HUDEP-2 (cell line): ENCODE measurements around the gene PPP3CA.
"Not testable (repeated sequence)": the region's sequence is repeated elsewhere in the genome, so short reads cannot be mapped to it uniquely, and the experiment has no call there.

Source experiments
- DNase-seq, 76 experiments: peaks; one replicate each; lab custom pipeline; 2025; ENCODE audit not compliant: unreplicated experiment in 76 of 76; lab: John Stamatoyannopoulos, UW

The PPP3CA gene

DNA sequence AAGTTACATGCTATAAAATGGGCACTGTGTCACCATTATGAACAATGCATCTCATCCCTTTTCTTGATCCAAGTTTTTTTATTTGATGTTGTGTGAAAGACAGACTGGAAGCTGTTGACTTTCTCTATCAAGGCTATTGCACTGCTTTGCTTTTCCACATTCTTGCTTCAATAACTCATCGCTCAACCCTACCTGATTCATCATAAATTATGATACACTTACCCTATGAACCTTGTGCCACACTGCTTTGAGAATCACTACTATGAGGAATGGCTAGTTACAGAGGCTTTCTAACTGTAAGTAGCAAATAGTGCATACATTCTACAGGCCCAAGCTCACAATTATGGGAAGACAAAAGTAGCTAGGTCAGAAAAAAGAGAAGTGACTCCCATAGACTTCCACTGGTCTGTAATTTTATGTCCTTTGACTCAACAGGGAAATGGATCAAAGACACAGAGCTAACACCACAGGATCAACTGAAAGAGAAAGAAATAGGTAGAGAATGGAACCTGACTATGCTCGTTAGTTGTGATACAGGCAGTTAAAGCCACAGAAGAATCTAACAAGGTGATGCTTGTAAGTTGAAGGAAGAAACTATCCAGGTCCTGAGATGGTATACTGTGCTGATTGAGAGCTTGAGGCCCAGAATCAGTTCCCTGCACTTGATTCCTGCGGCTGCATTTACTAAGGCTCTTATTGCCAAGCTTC, 163.5 kb downstream of the PPP3CA start:
- DNase-seq = no peak

- no peak for DNase-seq
Observed at GRCh38 chr4:101183221-101183620, 164.1 kb downstream of the PPP3CA start.

GRCh38 chr4:101182688-101183087, 164.6 kb downstream of the PPP3CA start:
- not testable (repeated sequence) for DNase-seq

DNA sequence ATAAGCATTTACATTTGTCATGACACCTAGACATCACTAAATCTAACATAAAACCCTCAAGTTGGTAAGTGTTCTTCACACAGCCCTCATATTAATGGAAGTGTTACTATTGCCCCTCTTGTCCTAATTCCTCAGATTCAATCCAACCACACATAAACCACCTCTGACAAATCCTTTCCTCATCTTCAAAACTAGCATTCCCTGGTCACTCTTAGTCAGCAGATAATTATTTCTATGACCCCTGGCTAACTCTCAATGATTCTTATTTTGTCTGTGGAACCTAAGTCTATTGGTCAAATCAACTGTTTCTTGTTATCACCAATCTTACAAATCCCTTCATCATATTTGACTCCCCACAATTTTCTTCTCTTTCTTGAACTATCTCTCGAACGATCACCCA, 168.6 kb downstream of the PPP3CA start:
- no peak for DNase-seq

- no peak for DNase-seq
Observed at GRCh38 chr4:101177154-101177553, 170.2 kb downstream of the PPP3CA start.

- no peak for DNase-seq
Observed at GRCh38 chr4:101175896-101176676, 171.2 kb downstream of the PPP3CA start.

DNA sequence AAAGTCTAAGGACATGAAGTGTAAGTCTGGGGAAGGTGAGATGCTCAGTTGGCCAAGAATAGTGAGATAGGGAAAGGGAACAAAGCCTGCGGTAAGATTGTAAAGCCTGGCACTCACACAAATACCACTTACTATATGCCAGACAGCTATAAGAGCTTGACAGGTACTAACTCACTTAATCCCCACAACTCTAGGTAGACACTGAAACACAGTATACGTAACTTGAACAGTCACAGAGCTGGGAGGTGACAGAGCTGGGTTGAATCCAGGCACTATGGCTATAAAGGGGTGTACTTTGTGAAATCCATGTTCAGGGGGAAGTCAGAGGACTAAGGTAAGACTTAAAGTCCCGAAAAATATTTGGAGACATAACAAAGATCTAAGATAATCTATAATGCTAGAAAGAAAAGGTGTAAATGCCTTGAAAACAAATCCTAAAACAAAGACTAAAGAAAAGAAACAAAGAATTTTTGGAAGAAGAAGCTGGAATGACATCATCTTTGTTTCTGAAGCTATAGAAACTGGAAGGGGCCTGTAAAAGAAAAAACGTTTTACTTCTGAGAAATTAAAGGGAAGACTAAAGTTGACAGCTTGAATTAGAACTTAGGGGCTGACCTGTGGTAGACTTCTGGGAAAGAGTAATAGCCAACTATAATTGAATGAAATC, 172.5 kb downstream of the PPP3CA start:
- DNase-seq = no peak

DNA sequence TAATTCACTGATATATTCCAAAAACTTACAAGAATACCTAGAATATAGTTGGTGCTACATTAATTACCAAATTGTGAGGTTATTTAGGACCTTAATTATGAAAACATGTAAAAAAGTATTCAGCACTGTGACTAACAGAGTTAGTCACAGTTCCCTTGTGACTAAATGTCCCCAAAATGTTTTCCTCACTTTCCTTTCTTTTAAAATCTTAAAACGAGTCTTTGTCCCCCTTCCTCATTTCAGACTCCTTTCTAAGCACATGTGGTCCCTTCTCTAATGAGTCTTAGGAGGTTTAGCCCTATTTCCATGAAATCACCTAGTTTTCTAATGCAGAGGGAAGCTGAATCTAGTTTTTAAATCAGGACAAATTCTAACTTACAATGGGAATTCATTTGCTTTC, 175.0 kb downstream of the PPP3CA start:
- no peak for DNase-seq

DNA sequence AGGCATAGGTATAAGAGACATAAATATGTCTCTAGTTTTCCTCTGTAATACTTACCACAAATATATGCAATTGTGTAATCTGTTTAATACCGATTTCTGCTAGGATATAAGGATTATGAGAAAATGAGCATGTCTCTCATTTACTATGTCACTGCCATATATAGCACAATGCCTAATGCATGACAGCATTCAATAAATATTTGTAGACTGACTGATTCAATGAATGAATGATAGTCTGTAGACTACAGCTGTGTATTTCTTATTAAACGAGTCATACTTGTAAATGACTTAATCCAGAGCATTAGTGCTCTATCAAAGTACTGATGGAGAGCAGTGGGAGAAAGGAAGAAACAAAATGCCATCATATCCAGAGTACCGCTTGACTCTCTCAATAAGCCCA, 175.6 kb downstream of the PPP3CA start:
- DNase-seq = no peak

DNA sequence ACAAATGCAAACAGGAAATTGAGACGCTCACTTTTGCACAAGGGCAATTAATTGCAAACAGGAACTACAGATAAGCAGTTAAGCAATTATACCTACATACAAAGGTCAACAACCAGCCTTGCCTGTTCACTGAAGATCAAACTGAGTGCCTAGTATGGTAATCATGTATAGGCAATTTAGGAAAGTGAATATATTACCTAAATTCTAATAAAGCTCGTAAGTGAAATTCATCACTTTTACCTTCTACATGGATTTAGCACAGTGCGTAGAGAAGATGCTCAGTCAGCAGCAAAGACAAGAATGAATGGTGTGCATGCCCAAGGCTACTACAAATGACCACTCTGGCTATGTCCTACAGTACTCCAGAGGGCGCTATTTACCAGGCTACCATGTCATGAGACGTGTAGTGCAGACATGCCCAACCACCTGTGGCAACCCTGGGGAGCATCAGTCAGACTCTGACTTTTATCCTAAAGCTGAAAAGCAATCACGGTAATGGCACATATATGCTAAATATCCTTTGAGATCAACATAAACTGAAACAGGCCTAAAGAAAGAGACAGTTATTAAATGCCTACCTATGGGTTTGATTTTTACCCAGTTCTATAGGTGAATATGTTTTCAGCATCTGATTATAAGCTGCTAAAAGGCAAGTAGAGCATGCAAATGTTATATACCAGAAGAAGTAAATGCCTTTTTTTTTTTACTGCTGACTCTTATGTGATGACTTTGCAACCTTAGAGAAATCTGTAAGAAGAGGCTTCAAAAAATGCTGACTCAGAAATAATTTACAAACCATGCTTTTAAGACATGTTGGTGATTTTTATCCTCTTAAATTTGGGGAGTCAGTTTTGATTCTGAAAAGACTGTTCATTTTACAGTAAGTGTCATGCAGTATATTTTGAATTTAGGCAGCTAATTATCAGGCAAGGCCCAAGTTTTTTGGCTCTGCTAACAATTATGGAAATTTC, 178.0 kb downstream of the PPP3CA start:
- DNase-seq = peak in 68 of 76 experiments; percentile 1 to 77 (median 44)

DNA sequence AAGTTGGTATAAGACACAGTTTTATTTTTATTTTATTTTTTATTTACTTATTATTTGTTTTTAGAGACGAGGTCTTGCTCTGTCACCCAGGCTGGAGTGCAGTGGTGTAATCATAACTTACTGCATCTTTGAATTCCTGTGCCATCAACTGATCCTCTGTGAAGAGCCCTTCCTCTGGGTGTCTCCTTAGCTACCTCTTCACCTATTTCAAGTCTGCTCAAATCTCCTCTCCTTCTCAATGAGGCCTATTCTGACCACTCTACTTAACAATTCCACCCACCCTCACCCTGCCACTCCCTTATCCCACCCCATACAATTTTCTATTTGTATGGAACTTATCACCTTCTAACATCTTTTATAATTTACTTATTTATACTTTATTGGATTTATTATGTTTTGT, 183.4 kb downstream of the PPP3CA start:
- no peak for DNase-seq

DNA sequence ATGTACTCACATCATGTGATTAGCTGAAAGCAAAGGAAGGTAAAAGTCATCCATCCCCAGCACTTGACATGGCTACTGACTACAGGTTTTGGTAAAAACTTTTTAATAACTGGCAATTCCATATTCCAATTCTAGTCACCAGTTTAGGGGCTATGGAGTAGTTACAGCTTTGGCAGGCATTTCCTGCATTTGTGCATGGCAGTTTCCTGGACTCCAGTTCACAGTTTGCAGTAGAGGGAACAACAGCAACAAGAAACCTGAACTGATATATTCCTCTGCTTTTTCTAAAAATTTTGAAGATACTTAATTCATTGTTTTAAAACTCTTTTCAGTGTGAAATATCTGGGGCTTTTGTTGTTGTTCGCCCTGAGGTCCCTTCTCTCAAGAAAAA, 184.3 kb downstream of the PPP3CA start:
- no peak for DNase-seq

DNA sequence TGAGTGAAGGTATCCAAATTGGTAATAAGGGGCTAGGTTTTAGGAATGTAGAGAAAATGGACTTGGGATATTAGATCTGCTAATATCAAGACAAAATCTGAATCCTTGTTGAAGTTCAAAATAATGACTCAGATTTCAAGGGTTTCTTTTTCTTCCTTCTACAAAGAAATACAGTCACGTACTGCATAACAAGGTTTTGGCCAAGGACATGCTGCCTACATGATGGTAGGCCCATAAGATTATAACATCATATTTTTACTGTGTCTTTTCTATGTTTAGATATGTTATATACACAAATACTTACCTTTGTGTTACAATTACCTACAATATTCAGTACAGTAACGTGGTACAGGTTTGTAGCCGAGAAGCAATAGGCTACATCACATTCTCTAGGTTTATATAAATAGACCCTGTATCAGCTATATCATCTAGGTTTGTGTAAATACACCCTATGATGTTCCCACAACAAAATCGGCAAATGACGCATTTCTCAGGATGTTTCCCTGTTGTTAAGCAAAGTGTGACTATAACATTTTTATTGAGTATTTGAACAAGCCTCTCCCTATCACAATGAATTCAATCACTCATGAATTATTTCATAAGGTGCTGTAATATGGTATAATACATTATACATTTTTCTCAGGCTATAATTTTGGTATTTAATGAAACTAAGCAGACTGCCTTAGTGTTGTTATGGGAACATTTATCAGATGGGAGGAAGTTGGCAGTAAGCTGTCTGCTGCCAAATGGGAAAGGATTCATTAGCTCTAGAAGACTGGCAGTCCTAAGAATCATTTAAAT, 186.3 kb downstream of the PPP3CA start:
- no peak for DNase-seq

DNA sequence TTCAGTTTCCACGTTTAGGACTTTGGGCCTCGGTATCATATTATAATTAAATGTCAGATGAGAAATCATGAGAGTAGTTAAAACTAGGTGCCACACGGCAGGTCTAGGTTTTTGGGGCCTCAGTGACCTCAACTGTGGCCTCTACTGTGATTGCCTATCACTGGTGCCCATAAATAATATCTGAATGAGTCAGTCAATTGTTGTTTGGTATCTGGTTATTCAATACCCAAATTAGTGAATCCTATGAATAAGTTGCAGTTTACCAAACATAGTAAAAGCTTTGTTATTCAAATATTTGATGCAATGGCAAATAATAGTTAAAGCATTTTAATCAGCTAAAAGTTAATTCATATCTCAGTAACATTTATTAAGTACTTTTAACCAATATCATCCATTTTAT, 188.8 kb downstream of the PPP3CA start:
- no peak for DNase-seq

DNA sequence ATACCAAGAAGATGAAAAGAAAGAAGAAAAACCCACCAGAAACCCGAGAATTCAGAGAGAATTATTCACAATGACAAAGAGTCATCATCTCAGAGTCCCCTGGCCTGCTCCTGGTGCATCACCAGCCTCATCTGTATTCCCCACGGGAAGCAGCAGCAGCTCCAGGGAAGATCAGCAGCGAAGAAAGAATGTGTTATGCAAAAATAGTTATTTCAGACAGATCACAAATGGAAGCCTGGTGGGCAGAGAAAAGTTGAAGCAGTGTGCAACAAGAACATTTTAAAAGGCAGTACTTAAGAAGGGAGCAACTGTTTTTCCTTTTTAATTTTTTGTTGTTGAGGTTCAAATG, 189.2 kb downstream of the PPP3CA start:
- DNase-seq = no peak

- DNase-seq = no peak
Observed at GRCh38 chr4:101157415-101158133, 189.8 kb downstream of the PPP3CA start.

- DNase-seq = no peak
Observed at GRCh38 chr4:101156619-101157310, 190.6 kb downstream of the PPP3CA start.

GRCh38 chr4:101155945-101156344, 191.4 kb downstream of the PPP3CA start:
- no peak for DNase-seq

DNA sequence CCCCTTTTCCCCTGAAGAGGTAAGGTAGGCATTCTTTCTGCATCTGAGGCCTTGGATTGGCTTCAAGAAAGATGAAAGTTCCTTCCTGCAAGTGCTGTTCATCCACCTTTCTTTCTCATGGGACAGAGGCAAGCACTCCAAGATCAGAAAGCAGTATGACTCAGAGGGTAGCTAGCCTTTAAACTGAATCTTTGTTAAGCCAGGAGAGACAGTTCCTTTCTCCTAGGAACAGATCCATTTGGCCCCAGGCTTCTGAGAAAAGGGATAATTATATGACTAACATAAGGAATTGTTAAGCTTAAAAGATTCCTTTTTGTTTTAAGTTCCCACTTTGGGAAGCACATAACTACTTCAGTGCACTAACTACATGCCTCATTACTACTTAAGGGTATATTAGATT, 192.0 kb downstream of the PPP3CA start:
- no peak for DNase-seq
